HG03159 (cell line): Measurements from ENCODE around the gene ITPRIP.
A peak's percentile ranks its signal among the peaks of the same experiment; 100 is the strongest.

ENCODE experiments used
- ATAC-seq: cut with Tn5 transposase; IDR thresholded peaks from one replicate; pipeline ENCODE4 v1.9.1; 2021; ENCODE audit warnings: mild to moderate bottlenecking, moderate library complexity; ENCODE audit not compliant: unreplicated experiment

The ITPRIP gene

GRCh38 chr10:104340641-104341040 is 2.4 kb upstream of the ITPRIP start:
- ATAC-seq, result no peak

DNA sequence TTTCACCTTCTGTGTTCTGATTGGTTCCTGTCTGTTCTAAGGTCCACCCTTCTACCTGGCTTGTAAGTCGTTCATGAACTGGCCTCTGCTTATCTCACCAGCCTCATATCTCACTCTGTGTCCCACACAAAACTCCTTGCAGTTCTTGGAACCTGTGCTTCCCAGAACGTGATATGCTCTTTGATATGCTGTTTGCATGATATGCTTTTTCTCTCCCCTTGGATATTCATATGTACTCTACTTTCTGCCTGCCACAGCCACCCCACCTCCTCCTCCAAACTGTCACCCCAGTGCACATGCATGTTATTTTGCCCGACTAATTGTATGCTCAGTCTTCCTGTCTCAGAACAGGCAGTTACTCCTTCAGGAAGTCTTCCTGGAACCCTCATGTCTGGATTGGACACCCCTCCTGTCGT is 1.9 kb upstream of the ITPRIP start:
- no peak for ATAC-seq

GRCh38 chr10:104339469-104340110 is 1.3 kb upstream of the ITPRIP start:
- ATAC-seq, result no peak

GRCh38 chr10:104337521-104337984 is 712 bp downstream of the ITPRIP start:
- ATAC-seq, result peak; percentile 52

DNA sequence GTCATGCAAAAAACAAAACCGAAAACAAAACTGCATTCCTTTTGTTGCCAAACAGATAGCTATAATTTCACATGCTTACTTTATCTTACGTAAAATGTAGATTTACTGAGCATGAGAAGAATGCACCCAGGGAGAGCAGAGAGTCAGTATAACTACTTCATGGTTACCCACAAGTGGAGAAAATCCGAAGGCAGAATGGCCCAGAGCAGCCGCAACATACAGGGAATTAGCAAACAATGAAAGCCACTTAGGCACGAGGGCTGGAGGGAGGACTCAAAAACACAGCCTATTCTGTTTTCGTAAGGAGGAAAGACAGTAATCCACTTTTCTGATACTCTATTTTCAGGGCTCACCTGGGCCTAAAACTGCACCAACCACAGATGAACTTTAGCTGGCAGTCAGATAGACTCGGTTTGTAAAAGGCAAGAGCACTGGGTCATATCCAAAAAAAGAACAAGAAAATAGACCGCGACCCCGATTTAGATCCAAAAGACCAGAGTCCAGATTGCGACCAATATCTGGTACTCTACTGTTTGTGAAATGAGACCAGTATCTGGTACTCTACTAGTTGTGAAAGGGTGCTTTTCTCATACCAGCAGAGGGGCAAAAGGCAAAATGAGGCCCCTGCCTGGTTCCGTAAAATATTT is 1.3 kb downstream of the ITPRIP start:
- ATAC-seq, result peak; percentile 32

DNA sequence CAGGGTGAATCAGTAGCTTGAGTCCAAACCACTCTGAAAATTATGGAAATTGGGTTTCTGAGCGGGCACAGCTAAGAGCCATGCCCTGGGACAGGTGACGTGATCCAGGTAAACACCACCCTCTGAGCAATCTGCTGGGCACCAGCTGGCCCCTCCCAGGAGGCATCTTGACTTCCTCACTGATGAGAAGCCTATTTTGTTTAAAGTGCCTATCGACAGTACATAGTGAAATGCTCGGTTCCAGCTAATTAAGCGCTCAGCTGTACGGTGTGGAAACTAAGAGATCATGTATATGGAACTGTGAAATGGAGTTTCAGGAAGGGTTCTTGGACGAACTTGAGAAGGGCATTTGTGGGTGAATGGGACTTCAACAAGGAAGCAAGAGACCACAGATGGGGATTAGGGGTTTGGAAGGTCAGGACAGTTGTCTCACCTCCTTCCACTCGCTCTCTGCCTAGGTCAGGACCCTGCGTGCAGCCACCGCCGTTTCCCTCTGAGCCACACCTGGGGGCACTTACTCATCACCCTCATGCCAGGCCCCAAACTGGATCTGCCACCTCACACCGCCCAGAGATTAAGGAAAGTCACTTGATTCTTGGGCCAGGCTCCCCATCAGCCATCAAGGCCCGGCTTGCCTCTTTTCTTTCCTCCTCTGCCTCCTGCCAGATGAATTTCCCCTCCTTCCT is 3.2 kb downstream of the ITPRIP start:
- ATAC-seq, result no peak

- no peak for ATAC-seq
Observed at GRCh38 chr10:104334561-104334960, 3.7 kb downstream of the ITPRIP start.

GRCh38 chr10:104333728-104334373 is 4.4 kb downstream of the ITPRIP start:
- no peak for ATAC-seq

- ATAC-seq, result no peak
Observed at GRCh38 chr10:104333032-104333727, 5.1 kb downstream of the ITPRIP start.

DNA sequence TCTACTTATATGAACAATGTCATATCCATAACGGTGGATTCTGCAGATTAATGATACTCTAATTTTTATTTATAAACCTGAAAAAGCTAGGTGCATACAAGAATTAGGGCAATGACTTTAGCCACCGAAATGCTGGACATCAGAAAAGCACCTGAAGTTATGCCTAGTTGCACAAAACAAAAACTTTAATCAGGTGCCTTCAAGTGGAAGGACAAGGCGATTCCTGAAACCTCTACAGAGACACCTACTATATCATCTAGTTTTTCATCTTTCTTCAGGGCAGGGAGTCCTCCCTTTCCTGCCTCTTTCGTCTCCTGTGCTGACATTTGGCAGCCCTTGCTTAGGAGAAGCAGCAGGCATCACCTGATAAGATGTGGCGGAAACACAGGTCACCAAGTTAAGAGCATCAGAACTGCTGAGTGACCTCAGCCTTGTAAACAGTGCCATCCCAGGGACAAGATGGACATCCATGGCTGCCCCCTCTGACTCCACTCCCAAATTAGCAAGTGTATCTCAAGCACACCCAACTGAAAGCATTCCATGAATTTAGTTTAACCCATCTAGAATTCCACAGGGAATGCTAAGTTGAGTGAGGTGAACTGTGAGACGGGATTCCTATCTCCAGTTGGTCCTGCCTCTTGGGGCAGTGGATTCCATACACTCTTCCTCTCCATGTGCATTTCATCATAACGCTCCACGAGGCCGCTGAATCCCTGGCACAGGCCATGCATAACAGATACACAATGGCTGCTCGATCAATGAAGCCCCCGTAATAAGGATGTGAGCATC is 5.8 kb downstream of the ITPRIP start:
- ATAC-seq, result no peak

DNA sequence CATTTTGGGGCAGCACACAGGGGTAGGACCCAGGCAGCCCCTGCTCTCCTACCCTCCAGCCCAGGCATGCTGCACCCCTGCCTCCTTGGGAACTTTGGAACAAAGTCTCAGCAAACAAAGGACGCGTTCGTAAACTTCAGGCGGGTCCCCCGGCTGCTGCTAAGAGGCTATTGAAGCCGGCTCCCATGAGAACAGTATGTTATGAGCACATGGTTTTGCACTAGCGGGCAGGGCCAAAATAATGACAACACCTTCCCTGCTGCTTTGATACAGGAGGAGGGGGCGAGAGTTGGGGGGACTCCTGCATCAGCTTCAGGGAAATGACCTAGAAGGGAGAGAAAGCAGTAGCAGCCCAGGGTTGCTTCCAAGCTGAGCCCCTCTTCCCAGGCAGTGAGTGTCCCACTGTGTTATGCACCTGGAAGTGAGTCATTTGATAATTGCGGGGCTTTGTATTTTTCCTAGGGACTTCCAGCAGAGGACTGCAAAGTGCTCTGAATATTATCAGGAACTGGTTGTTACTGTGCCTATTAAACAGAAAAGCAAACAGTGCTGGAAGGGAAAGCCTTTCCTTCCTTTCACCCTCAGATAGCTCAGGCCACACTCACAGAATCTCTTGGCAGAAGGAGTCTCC is 6.9 kb downstream of the ITPRIP start:
- ATAC-seq, result no peak

GRCh38 chr10:104330168-104331110 is 7.8 kb downstream of the ITPRIP start:
- ATAC-seq, result no peak

DNA sequence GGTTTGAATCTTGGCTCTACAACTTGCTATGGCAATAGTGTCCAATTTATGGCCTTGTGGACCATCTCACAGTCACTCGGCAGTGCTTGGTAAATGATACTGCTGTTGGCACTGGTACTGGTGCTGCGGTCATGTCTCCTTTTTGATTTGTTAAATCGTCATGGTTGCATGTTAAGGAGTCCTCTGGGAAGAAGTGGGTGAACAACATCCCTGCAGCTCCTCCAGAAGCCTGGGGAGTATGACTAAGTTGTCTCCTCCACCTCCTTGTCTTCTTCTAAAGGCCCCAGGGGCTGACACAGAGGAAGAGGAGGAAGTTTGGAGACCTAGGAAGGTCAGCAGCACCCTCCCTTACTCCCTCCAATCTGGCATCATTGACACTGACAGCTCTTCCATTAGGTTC is 8.5 kb downstream of the ITPRIP start:
- no peak for ATAC-seq

DNA sequence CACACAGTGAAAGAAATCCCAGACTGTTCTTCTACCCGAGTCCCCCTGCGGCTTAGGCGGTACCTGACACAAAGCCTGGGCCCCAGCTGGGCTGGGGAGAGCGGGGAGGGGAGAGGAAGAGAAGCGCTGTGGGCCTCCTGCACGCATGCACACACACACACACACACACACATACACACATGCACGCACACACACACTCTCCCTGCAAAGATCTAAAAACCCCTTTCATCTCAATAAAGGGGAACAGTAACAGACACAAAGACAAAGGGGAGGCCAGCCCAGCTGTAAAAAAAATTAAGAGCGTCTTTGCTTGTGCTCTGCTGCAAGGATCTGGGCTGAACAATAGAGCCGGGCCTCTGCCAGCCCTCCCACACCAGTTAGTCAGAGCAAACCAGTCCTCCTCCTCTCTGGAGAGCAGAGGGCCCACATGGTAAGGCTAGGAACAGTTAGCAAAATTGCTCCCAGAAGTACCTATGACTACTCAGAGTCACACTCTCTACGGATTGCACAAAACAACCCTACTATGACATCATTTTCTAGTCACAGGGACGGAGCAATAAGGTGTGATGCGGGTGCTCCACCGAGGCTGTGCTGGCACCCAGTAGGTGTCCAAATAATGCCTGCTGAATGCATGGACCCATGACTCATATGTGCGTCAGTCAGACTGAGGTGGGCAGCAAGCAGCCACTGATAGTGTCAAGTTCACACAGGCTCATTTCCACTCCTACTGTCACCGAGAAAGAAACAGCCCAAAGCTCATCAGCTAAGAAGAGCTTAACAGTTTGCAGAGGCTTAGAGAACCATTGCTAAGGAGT is 9.2 kb downstream of the ITPRIP start:
- peak; percentile 55 for ATAC-seq

DNA sequence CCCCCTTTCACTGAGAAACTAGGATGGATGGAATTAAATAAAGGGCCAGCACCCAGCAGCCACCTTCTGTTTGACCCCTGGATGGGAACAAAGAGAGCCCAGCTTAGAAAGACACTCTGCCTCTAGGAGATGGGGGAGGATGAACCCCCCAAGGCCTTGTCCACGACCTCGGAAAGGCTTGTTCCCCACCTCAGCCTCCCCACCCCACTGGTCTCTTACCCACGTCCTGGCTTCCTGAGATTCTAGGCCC is 9.7 kb downstream of the ITPRIP start:
- ATAC-seq, result peak; percentile 16

DNA sequence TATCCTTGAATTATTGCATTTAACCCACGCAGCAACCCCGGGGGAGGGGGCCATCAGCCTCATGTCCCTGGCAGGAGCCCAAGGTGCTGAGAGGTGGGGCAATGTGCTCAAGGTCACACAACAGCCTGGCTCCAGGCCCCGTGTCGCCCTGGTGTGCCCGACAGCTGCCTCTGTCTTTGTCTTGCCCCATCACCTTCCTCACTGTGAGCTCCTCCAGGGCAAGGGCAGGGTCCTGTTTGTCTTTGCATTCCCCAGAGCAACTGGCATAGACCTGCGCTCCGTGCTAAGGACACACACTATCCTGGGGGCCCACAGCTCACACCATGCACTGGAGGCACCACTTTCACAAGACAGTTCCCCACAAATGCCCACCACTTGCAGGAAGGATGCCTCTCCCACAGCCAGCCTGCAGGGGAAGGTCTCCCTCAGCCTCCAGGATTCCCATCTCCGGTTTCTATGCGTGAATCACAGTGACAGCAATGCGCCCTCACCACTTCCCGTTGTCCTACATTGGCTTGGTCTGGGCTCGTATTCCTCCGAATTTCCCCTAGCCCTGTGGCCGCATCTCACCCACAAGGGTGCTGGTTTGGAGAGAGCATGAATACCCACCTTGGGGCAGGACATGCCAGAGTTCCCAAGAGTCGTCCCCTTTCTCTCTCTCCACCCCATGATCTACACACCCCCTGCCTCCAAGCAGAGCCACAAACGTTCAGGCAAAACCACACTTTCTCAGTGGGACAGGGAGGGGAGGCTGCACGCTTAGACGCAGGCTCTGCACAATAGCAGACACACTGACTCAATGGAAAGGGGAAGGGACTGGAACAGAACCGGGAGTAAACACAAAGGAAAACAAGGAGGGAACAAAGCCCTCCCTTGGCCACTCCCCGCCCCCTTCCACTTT is 10.3 kb downstream of the ITPRIP start:
- ATAC-seq, result no peak

GRCh38 chr10:104326991-104327610 is 11.2 kb downstream of the ITPRIP start:
- ATAC-seq, result no peak
